Activated gamma-delta T cell treated with anti-CD3 and anti-CD28 coated beads, Interleukin-2, amount 50 U/mL, for 16 hours (primary cell): ENCODE measurements around the gene CSRNP2.
A peak's percentile ranks its signal among the peaks of the same experiment; 100 is the strongest.
"Not testable (repeated sequence)": the region's sequence is repeated elsewhere in the genome, so short reads cannot be mapped to it uniquely, and the experiment has no call there.

Experiments used
- DNase-seq: peaks from one replicate; pipeline ENCODE4 v3.0.0-alpha.2; 2020; ENCODE audit warnings: low read depth

CSRNP2 gene

DNA sequence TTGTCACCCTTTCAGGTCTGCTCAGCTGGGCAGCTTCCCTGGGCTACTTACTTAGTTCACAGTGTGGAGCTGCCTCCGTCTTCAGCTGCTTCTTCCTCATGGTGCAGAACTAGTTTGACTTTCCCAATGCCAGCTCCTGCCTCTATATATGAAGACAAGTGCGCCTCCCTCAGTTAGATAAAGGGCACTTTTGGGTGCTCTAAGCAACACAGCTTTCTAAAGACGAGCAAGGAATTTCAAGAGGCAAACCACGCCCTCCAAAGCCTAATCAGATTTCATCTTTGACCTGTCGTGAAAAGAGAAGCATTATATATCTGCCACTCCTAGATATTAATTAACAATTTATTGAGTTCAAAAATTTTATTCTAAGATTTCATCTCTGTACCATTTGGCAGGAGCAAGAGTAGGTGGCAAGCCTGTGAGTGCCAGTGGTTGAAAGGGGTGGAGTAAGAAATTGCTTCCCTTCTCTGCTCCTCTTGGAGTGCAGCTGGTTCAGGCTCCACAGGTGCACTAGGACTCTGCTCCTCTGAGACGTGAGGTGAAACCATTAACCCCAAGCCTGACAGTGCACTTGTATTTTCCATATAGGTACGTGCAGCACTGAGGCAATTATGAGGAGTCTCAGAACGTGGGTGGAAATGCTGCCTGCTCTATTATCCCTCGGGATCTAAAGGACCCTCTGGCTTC is 55.1 kb downstream of the CSRNP2 start:
- no peak for DNase-seq

DNA sequence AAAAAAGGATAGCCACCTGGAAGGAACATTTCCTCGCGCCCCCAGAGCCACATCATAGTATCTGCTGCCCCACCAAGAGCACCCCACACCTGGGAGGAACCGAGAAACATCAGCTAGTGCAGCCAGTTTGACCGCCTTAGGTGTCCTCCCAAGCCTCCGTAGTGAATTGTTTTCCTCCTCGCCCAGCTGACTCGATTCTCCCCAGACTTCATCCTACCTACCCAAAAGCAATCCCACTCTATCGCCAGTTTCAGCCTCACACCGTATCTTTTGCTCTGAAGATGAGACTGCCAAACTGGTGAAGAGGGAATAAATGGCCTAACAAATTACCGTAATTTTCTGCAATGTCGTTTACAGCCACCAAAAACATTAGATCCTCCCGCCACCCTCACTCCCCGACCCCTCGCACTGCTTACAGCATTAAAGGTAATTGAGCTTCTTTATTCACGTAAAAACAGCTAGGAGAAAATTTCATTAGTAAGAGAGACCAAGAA is 56.0 kb downstream of the CSRNP2 start:
- no peak for DNase-seq

DNA sequence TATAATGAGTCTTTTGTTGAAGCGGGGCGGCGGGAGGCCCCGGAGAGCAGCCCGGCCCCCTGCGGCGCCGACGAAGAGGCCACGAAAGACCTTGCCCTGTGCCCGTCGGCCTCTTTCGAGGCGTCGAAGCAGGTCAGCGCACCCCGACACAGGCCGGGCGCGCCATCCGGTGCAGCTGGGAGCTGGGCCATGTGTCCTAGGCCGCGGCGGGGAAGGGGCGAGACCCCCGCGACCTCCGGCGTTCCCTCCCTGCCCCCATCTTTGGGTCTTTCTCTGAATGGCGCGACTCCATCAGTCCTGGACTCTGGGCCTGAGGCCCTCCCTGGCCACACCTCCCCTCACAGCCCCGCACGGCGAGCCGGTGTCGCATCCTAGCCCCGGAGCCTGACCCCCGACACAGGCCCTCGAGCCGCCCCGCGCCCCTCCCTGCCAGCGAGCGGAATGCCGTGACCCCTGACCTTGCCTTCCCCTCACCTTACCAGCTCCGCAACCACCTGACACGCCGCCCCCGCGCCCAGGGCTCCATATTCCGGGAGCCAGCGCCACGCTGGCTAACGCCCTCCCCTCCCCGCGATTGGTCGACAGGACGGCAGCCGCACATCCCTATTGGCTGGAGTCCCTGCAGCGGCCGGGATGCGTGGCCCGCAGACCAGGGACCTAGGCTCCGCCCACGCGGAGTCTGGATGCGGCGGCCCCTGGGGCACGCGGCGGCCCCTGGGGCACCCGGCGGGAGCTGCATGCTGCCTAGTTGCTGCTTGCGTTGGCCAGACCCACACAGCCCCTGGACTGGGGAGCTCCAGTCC is 57.4 kb downstream of the CSRNP2 start, which contains the start of gene SLC11A2:
Gene SLC11A2 (minus strand): TSS at position 549 of the 803 bp plus-strand sequence. CDS start 15,656 bp downstream, outside the sequence.
- peak; percentile 83 for DNase-seq

DNA sequence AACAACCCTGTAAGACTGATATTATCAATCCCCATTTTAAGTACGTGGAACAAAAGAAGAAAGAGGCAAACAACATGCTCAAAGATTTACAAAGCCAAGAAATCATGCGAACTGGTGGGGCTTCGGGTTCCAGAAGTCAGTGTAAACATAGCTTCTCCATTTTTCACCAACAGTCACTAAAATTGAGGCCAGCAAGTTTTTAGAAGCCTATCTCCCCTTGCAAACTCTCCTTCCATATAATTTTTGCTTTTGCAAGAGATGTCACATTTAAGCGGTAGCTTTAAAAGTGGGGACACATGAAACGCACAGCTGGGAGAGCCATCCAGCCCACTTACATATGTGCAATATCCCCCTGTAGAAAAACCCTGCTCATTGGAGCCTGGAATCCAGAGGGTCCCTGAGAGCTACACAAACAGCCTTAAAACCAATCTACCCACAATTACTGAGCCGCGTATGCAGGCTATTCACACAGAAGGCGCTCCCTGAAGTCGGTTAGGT is 58.0 kb downstream of the CSRNP2 start:
- DNase-seq = no peak

DNA sequence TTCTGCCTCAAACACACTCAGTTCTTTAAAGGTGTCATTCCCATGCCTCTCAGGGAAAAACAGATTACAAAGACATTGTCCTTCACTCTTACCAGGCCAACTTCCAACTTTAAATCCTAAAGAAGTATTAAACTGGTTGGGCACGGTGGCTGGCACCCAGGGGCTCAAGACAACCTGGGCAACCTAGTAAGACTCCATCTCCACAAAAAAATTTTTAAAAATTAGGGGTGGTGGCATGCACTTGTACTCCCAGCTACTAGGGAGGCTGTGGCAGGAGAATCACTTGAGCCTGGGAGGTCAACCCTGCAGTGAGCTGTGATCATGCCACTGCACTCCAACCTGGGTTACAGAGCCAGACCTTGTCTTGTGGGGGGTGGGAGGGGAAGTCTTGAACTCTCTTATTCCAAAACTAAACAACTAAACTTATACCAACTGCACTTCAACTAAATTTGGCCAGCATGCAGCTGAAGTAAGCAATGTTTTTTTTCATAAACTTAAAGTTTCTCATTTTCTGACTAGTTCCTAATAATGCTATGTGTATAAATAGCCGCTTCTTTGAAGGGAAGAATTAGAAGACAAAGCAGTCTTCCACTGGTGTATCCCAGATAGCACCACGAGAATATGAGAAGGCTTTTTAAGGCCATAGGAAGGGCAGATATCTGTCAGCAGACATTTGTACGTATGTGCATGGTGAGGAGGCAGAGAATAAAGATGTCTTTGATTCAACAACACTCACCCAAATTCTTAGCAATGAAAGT is 59.6 kb downstream of the CSRNP2 start:
- DNase-seq = no peak

DNA sequence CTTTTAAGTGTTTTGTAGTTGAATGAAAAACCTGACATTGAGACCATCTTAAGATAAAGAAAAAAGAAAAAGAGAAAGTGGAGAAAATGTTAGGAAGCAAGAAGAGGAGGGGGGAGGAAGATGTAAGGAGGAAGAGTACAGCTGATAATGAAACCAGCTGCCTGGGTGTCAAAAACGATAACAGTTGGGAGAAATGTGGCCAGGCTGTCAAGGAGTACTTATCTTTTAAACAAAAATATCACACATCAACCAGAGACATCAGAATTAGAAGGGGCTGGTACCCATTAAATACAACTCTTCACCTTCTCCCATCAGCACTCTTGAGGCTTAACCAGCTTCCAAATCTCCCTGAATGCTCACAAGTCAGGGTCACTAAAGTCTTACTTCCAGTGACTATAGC is 61.7 kb downstream of the CSRNP2 start:
- DNase-seq = no peak

DNA sequence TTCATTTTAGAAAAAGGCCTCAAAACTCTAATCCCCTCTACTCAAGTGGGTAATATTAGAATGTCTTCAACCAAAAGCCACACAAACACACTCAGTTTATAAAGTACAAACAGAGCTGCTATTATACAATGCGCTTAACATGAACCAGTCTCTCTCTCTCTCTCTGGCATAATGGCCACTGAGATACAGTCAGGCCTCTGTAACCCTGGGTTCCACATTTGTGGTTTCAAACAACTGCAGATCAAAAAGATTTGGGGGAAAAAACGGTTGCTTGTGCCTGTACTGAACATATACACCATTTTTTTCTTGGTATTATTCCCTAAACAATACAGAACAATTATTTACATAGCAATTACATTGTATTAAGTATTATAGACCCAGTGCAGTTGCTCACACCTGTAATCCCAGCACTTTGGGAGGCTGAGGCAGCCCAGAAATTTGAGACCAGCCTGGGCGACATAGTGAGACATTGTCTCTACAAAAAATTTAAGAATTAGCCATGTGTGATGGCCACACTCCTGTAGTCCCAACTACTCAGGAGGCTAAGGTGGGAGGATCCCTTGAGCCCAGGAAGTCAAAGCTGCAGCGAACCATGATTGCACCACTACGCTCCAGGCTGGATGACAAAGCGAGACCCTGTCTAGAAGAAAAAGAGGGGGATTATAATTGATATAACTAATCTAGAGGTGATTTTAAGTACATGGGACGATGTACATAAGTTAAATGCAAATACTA is 62.8 kb downstream of the CSRNP2 start:
- no peak for DNase-seq

DNA sequence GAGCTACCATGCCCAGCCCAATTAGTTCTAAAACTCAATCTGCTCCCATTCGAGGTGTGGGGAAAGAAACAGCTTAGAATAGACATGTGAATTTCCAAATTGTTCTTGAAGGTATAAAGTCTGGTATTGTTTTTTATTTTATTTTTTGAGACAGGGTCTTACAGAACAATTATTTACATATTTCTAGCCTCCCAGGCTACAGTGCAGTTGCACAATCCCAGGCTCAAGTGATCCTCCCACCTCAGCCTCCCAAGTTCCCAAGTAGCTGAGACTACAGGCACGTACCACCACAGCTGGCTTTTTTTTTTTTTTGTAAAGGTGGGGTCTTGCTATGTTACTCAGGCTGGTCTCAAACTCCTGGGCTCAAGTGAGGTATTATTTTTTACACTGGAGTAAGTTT is 63.5 kb downstream of the CSRNP2 start:
- DNase-seq = no peak

DNA sequence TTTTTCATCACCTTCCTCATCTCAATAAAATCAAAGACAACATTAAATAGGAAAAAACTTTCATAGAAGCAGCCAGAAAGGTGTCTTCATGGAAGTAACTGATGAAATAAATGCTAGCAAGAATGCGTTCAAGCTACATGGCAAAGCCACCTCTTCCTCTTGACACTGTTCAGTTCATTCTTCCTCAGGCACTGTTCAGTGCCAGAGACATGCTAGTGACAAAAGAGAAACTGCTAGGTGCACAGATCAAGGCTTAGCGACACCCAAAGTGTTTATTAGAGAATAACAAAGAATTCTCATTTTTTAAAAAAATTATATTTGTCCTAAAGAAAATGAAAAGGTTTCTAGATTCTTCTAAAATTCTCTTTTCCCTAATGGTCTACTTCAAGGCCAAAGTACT is 64.4 kb downstream of the CSRNP2 start:
- no peak for DNase-seq

DNA sequence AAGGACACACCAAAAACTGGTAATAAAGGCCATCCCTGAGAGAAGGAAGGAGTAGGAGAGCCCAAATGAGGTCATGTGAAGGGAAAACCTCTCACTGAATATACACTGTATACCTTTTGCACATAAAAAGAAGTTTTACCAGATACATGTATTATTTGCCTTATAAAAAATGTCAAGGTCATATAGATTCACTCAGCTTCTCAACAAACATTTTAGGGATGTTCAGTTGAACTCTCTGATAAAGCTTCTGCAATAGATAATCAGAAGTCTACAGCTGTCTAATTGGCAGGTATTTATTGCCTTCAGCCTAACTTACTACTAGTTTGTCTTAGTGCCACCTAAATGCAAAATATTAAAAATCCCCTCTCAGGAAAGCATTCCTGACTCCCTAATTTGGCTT is 65.9 kb downstream of the CSRNP2 start:
- DNase-seq = no peak

DNA sequence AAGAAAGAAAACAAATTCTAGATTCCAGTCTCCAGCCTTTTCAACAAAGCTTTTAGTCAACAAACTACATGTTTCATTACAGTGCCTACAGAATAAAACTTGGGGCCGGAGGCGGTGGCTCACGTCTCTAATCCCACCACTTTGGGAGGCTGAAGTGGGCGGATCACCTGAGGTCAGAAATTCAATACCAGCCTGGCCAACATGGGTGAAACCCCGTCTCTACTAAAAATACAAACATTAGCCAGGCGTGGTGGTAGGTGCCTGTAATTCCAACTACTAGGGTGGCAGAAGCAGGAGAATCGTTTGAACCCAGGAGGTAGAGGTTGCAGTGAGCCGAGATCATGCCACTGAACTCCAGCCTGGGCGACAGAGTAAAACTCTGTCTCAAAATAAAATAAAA is 68.9 kb downstream of the CSRNP2 start:
- not testable (repeated sequence) for DNase-seq

DNA sequence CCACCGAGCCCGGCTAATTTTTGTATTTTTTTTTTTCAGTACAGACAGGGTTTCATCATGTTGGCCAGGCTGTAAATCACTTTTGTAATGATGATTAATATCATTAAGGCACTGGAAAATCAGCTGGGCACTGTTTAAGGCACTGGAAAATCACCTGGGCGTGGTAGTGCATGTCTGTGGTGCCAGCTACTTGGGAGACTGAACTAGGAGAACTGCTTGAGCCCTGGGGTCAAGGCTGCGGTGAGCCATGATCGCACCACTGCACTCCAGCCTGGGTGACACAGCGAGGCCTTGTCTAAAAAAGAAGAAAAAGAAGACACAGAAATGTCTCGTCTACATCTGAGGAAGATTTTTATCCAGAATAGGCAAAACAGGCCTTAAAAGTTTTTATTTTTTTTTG is 70.0 kb downstream of the CSRNP2 start:
- no peak for DNase-seq

DNA sequence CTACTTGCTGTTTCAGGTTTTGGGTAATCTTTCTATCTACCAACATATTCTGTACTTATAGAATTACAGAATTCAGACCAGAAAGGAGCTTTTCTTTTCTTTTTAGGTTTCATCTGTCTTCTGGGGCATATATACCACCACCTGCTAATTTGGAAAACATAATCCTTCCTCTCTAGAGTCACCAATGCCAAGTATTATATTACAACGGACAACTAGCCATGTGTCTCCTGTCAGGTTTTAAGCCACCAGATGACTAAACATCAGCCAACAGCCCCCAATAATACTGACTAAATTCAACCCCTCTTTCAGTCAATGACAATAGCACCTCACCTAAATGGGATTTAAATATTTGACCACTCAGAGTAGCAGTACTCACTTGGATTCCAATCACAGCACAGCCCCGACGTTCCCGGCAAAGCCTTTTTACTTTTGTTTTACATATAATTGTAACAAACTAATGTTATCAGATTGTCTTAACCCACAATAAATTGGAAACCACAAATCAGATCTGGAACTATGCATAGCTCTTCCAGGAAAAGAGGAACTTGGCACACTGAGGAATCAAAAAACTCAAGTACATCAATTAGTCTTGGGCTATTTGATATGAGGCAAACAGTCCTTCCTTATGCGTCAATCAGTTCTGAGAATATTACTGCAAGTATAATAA is 70.7 kb downstream of the CSRNP2 start:
- DNase-seq = no peak

DNA sequence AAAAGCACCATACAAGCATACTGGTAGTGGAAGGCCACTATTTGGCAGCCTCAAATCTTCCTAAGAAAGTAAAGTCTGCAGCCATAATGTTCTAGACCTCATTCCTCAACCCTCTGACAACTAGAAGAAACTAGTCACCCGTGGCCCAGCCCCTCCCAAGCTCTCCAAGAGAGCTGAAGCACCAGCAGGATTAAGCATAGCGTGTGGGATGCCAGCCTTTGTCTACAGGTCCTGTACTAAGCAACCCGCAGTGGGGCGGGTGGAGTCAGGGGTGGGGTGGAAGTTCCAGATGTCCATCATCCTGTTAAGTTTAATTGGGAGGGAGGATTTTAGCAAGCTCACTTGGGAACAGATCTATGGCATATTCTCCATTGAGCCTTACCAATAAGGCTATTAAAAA is 71.4 kb downstream of the CSRNP2 start:
- DNase-seq = no peak
